Calu3 (cell line): ENCODE measurements around the gene CELA3A. TPM values are rescaled to one million over a fixed set of nuclear protein-coding genes. Genes with fewer than 3 reads are reported as not detected.

ENCODE experiments used
- Bru-seq: library from RNA; stranded (reverse); fragments of 400-500 nt; gene quantifications from one replicate; lab custom pipeline; 2021; lab: Mats Ljungman, UMichigan
- BruChase-seq, 2 experiments: library from RNA; stranded (reverse); fragments of 400-500 nt; gene quantifications; one replicate each; lab custom pipeline; 2021; lab: Mats Ljungman, UMichigan
- BruUV-seq: library from RNA; stranded (reverse); fragments of 400-500 nt; replicated peaks from 2 replicates; lab custom pipeline; 2021; lab: Mats Ljungman, UMichigan
- CTCF ChIA-PET: fragments of 300-600 bp; sonication (Branson Sonifier 250); formaldehyde crosslinking; loops from one replicate; lab custom pipeline; 2022; ENCODE audit warnings: antibody characterized with exemption; lab: Charles Lee
- DNase-seq: peaks from one replicate; pipeline ENCODE4 v3.0.0; 2022
- H3K27ac Mint-ChIP-seq: one replicate; pipeline ENCODE4 v1.8.0; 2022; ENCODE audit warnings: mixed read lengths; ENCODE audit not compliant: unreplicated experiment
- H3K27me3 Mint-ChIP-seq: one replicate; pipeline ENCODE4 v1.8.0; 2022; ENCODE audit warnings: mixed read lengths; ENCODE audit not compliant: unreplicated experiment
- H3K36me3 Mint-ChIP-seq: one replicate; pipeline ENCODE4 v1.8.0; 2022; ENCODE audit warnings: mild to moderate bottlenecking, moderate library complexity, mixed read lengths; ENCODE audit not compliant: insufficient read depth, unreplicated experiment
- H3K4me1 Mint-ChIP-seq: one replicate; pipeline ENCODE4 v1.8.0; 2022; ENCODE audit warnings: mild to moderate bottlenecking, low read depth, mixed read lengths; ENCODE audit not compliant: unreplicated experiment
- H3K4me3 Mint-ChIP-seq: one replicate; pipeline ENCODE4 v1.8.0; 2022; ENCODE audit warnings: mild to moderate bottlenecking, low read depth, moderate library complexity, mixed read lengths; ENCODE audit not compliant: unreplicated experiment
- H3K9me3 Mint-ChIP-seq: one replicate; pipeline ENCODE4 v1.8.0; 2022; ENCODE audit warnings: low read depth, mixed read lengths; ENCODE audit not compliant: unreplicated experiment
- CTCF ChIP-seq: fragments of 200-600 bp; IDR thresholded peaks from one replicate; pipeline ENCODE4 v1.8.0; 2022; ENCODE audit warnings: antibody characterized with exemption; ENCODE audit not compliant: unreplicated experiment
- intact Hi-C: fragments of 100-400 bp; cut with micrococcal nuclease; formaldehyde crosslinking; loops from one replicate; pipeline ENCODE4 v1.10.0; 2022; ENCODE audit not compliant: unreplicated experiment
- long read RNA-seq: library from polyadenylated mRNA; stranded (forward); transcript quantifications from one replicate; pipeline ENCODE4 v2.0.0, GENCODE V29; 2022
- total RNA-seq: library from RNA; stranded (reverse); gene quantifications from 2 replicates; pipeline ENCODE4 v1.2.3, GENCODE V29; 2022

Gene CELA3A
- total RNA-seq, result not detected in 2 replicates
- Bru-seq, nascent RNA, result not detected
- not detected for BruChase-seq, experiment 1, labeled RNA remaining after a 6-hour chase
- BruChase-seq, experiment 2, labeled RNA remaining after a 2-hour chase, result not detected
- long read RNA-seq, result 0 reads

GRCh38 chr1:22001409-22001808, at the start of gene CELA3A:
Gene CELA3A (plus strand): TSS chr1:22001657. CDS start chr1:22001675, 18 bp downstream.
- DNase-seq, result no peak
- TF ChIP-seq CTCF, result no peak
- CTCF ChIA-PET, result interaction anchor here (0.7 kb wide), 1 partner anchor 9 kb away, joined by 4 read pairs; no protein-coding TSS in a partner anchor
- H3K9me3 Mint-ChIP-seq, result no peaks in the 10 kb centered on the region
- H3K4me1 Mint-ChIP-seq, result peaks cover 22% of the 10 kb centered on the region
- peaks cover 4% of the 10 kb centered on the region for H3K36me3 Mint-ChIP-seq
- no peak within 1 kb of the TSS for H3K4me3 Mint-ChIP-seq
- peak within 1 kb of the TSS; percentile 76 for H3K27ac Mint-ChIP-seq
- no peaks in the 10 kb centered on the region for H3K27me3 Mint-ChIP-seq
- intact Hi-C loops, result no loop called here
- BruUV-seq, result no TSS peak

- Mint-ChIP-seq H3K36me3 (peaks cover 17% of the 10 kb centered on the region), H3K27me3 (no peaks in the 10 kb centered on the region), H3K4me3 (no peak overlapping the region), H3K27ac (no peak overlapping the region), H3K9me3 (no peaks in the 10 kb centered on the region), H3K4me1 (peaks cover 17% of the 10 kb centered on the region)
- CTCF ChIA-PET, result no interaction called here
- BruUV-seq, result no TSS peak
- DNase-seq, result no peak
- intact Hi-C loops, result no loop called here
- no peak for TF ChIP-seq CTCF
Observed at GRCh38 chr1:21952786-21953520, 48.5 kb upstream of the CELA3A start.

DNA sequence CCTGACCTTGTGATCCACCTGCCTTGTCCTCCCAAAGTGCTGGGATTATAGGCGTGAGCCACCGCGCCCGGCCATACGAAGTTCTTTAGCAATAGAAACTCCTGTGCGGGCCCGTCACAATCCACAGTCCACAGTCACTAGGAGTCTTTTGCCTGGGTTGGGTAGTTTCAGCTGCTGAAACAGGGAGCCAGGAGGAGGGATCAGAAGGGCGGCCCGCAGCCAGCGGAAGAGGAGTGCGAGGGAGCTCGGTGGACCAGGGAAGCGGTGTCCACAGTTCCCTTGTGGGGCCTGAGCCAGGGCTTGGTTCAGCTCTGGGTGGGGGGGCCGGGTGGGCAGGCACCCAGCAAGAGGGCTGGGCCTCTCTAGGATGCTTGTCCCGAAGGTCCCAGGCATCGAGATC, 46.4 kb upstream of the CELA3A start:
- intact Hi-C loops, result no loop called here
- BruUV-seq, result no TSS peak

More for the DNA sequence above, 46.4 kb upstream of the CELA3A start:
- Mint-ChIP-seq H3K4me1 (peaks cover 26% of the 10 kb centered on the region), H3K4me3 (no peak overlapping the region), H3K9me3 (no peaks in the 10 kb centered on the region), H3K27me3 (no peaks in the 10 kb centered on the region), H3K36me3 (peaks cover 22% of the 10 kb centered on the region), H3K27ac (no peak overlapping the region)
- no peak for TF ChIP-seq CTCF
- CTCF ChIA-PET, result interaction anchor here (0.7 to 1.0 kb wide), 2 partner anchors 15 to 538 kb away, joined by 3 read pairs; no protein-coding TSS in a partner anchor
- no peak for DNase-seq
